LoVo (cell line): ENCODE results near the gene MRPL1.
"Not testable (repeated sequence)": the region's sequence is repeated elsewhere in the genome, so short reads cannot be mapped to it uniquely, and the experiment has no call there.

Experiments used
- DNase-seq: peaks from one replicate; pipeline ENCODE4 v3.0.0-alpha.2; 2016; ENCODE audit warnings: low spot score

The MRPL1 gene

DNA sequence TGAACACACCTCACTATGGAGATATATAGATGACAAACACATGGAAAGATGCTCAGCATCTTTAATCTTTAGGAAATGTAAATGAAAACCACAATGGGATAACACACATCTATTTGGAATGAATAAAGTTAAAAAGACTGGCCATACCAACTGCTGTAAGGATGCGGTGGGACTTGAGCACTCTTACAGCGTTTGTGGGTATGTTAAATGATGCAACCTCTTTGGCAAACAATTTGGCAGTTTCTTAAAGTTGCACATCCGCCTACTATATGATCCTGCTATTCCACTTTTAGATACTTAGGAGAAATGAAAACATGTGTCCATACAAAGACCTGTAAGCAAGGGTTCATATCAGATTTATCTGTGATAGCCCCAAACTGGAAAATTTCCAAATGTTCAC, 50.7 kb downstream of the MRPL1 start:
- no peak for DNase-seq

DNA sequence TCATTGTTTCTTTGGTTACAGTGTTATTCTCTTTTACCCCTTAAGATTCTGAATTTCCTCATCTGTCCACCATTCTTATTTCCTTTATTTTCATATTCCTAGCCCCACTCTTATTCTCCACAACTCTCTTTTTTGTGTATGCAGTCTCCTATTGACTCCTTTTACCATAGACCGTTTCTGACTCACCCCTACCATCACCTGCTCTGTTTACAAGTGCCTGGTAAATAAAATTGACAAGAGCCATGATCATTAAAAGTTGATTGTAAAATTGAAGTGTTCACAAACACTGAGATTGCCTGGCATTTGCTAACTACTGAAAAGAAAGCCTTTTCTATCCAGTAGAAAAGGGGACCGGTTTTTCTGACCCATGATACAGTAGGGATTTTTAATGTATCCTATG, 54.4 kb downstream of the MRPL1 start:
- no peak for DNase-seq

DNA sequence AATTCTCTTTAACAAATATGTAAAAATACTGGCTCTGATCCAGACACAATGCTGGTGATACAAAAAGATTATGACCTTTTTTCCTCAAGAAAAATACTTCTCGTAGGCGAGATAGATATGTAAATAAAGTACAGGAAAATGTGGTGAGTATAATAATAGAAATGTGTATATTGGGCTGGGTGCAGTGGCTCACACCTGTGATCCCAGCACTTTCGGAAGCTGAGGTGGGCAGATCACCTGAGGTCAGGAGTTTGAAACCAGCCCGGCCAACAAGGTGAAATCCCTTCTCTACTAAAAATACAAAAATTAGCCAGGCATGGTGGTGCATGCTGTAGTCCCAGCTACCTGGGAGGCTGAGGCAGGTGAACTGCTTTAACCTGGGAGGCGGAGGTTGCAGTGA, 55.0 kb downstream of the MRPL1 start:
- no peak for DNase-seq

DNA sequence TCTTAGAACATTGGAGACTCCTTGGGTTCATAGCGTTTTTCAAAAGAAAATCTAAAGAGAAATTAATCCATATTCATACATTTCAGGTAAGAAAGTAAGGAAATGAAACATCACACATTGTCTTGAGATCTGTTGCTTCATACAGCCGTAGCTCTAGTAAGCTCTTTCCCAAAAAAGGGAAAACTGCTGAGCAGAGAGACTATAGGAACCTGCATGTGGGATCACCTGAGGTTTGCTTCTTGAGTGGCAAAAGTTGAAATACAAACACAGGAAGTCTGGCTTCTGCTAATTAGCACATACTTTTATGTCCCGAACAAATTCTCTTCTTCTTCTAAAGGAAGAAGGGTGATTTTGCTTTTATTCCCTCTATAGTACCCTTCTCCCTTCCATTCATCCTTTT, 57.7 kb downstream of the MRPL1 start:
- no peak for DNase-seq

DNA sequence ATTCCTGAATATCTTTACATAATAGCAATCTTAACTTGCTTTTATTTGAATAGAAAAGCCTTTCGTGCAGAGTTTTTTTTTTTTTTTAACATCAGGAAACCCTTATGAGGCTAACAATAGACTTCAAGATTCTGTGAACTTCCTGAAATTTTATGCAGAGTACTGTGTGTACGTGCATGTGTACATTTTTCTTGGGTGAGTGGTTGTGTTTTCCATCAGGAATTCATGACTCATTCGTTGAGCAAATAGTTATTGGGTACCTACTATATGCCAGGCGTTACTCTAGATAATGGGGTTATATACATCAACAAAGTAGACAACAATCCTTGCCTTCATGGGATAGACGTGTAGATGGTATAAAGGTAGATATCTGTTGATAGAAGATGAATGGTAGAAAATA, 59.1 kb downstream of the MRPL1 start:
- peak; percentile 73 for DNase-seq

DNA sequence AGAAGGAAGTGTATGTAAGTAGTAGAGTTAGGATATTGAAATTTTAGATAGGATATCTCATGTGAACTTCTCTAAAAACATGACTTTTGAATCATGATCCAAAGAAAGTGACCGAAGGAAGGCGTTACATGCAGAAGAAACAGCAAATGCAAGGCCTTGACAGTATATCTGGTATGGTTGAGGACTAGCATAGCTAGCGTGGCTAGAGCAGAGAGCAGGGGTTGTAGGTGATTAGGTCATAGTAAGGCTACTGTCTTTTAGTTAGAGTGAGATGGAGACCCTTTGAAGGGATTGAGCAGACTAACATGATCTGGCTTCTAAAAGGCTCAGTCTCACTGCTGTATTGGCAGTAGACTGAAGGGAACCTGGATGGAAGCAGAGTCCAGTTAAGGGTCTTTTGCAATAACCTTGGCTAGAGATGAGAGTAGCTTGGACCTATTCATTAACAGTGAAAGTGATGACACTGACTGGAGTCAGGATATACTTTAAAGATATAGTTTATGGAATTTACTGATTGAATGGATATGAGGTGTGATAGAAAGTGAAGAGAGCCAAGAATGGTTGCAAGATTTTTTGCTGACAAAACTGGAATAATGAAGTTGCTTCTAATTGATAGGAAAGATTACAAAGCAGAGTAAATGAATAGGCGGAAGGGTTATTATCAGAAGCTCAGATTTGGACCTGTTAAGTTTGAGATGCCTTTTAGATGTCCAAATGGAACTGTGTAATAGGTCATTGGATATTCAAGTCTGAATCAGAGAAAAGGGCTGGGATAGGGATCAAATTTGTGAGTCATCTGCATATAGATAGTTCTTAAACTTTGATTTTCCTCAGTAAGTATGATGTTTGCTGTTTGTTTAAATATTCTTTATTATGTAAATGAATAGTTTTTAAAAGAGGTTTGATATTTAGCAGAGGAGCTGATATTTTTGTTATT, 59.8 kb downstream of the MRPL1 start:
- no peak for DNase-seq

DNA sequence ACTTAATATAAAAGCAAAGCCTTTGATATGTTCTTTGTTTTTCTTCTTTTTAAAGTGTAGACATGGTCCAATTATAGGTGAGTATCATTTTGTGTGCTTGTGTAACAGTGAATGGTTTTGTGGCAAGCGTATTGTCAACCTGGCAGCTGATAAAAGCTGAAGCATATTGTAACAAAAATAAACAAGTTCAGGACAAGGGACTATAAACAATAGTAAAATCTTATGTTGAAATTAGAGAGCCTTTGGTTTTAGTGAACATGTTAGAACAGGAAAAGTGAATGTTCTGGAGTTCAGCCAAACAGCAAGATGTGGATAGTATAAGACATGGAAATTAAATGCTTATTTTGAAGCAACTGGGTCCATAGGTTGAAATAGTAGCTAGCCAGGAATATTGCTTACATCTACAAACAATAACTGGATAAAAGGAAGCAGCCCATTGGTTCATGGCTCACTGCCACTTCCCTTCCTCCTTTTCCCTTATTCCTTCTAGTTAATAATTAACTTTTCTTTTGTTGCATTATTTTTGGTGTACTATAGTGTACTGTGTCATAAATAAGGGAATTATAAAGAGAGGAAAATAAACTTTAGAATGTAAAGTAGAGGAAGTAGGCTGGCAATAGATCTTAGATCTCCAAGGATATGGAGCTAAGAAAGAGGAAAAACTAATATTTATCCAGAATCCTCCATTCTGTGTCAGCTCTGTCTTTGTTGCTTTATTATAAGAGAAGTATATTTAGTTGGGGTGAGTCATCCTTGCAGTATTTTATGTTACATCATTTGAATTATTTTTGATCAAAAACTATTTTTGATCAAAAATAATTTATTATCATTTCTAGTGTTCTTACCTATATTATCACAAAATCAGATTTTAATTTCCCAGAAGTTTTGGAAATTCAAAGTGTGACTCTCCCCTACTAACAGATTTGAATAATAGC, 65.6 kb downstream of the MRPL1 start:
- peak; percentile 61 for DNase-seq

DNA sequence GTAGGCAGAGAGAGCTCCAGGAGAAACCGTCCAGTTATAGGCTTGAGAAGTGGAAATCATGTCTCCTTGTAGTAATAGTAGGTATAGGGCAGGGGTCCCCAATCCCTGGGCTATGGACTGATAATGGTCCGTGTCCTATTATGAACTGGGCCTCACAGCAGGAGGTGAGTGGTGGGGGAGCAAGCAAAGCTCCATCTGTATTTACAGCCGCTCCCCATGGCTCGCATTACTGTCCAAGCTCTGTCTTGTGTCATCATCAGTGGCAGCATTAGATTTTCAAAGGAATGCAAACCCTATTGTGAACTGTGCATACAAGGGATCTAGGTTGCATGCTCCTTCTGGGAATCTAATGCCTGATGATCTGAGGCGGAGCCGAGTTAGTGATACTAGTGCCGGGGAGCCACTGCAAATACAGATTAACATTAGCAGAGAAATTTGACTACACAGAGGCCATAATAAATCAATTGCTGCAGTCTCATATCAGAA, 67.6 kb downstream of the MRPL1 start:
- no peak for DNase-seq

DNA sequence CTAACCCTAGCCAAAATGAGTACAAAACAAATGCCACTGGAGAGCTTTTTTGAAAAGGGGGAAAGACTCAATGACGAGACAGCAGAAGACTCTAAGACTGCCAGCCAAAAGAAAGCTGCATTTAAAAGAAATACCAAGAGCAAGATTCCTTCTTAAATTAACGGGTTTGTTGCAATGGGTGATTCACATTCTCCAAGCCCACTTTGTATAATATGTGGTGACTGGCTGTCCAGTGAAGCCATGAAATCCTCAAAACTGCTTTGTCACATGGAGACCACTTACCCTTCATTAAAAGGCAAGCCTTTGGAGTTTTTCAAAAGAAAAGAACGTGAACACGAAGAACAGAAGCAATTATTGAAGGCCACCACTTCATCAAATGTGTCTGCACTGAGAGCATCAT, 68.2 kb downstream of the MRPL1 start:
- no peak for DNase-seq

DNA sequence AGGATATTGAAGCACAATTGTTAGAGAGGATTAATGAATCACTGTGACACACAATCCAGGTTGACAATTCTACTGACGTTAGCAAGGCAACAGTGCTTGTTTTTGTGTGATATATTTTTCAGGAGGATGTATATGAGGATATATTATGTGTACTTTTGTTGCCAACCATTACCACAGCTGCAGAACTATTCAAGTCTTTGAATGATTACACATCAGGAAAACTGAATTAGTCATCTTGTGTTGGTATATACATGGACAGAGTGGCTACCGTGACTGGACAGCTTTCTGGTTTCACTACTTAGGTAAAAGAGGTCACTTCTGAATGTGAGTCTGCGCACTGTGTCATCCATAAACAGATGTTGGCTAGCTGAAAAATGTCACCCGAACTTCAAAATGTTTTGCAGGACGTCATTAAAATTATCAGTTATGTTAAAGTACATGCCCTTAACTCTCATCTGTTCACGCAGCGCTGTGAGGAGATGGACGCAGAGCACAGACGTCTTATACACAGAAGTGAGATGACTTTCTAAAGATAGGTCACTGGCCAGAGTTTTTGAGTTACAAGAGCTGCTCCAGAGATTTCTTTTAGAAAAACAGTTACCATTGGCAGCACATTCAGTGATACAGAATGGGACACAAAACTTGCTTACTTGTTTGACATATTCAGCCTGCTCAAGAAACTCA, 69.0 kb downstream of the MRPL1 start:
- DNase-seq, result no peak

DNA sequence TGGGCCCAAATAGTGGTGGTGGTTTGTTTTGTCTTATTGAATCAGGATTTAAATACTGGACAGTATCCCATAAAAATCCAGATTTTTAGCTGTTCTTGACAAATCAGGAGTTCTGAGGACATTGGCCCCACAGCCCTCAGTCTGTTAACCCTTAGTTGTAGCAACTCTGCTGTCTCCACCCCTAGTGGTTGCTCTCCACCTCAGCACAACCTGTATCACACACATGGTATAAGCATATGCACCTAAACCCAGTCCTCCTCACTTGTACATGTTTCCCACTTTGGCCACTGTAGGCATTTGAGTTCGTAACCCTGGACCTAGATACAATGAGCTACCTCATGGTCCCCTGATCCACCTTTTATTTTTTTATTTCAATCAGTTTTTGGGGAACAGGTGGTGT, 75.9 kb downstream of the MRPL1 start:
- DNase-seq, result no peak

DNA sequence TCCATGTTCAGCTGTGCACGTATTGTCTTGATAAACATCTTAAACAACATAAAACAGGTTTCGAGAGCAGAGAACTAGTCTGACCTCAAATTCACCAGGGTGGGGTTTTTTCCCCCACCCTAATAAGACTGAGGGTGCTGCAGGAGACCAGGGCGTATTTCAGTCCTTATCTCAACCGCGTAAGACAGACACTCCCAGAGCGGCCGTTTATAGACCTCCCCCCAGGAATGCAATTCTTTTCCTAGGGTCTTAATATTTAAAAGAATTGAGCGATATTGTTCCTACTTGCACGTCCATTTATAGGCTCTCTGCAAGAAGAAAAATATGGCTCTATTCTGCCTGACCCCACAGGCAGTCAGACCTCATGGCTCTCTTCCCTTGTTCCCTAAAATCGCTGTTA, 83.3 kb downstream of the MRPL1 start:
- DNase-seq, result not testable (repeated sequence)

DNA sequence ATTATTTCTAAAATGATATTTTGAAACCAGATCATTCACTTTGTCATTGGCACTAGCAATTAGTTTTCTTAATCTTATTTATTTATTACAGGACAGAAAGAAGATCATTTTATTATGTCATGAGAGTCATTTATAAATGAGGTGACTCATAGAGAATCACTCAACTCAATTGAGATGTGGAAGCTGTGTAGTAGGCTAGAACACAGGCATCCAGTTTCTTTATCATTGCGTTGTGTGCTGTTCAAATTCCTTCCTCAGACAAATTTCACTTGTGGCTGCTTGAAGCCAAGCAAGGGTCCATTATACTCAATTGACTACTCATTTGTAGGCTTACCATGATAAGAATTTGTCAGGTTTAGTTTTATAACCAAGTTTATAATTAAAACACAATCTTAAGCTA, 87.6 kb downstream of the MRPL1 start:
- DNase-seq, result no peak

DNA sequence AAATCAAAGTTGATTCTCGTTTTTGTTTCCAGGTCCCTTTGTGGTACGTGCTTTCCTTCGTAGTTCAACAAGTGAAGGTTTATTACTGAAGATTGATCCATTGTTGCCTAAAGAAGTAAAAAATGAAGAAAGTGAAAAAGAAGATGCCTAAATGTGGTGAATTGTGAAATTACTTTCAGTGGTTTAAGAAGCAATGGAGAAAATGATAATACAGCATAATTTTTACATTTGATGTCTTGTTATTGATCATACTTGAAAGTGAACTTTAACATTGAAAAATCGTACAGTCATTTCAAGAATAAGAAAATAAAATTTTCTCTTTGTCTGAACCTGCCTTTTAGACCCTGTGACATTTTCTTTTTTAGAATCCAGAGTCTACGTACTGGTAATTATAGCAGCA, 89.8 kb downstream of the MRPL1 start:
- DNase-seq, result no peak

DNA sequence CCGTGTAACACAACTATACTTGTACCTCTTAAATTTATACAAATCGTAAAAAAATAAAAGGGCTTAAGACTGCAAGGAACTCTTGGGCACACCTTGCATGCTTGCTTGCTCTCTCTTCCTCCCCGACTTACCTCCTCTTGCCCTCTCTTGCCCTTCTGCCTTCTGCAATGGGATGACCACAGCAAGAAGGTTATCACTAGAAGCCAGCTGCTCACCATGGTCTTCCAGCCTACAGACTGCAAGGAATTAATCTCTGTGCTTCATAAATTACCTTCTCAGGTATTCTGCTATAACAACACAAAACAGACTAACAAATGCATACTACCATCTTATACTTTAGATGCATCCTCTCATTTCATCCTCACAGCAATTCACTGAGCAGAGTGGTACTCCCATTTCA, 92.1 kb downstream of the MRPL1 start:
- DNase-seq, result no peak

DNA sequence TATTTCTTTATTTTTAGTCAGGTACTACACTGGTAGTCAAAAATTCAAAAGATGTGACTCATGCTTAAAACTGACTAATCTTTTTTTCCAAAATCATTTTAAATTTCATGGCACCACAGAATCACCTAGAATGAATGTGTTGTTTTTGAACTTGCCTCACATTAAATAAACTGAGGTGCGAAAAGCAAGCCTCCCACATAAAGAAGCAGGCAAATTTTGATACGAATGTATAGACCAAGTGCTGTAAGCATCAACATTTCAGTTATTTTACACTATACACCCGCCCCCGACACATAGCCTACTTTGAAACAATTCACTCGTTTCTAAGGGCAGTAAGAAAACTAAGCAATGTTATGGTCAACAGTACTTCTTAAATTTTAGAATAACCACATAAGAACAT, 94.3 kb downstream of the MRPL1 start:
- no peak for DNase-seq

DNA sequence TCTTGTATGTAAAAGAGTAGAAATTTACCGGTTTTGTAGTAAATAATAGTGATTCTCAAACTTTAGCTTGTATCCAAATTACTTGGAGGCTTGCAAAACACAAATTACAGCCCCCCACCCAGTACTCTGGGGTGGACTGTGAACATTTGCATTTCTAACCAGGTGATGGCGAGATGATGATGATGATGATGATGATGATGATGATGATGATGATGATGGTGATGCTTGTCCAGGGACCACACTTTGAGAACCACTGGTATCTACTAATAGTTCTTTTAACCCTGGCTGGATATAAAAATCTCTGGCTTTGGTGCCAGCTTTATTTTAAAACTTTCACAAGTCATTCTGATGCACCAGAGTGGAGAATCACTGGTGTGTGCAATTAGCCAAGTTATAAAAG, 96.3 kb downstream of the MRPL1 start:
- DNase-seq, result no peak

DNA sequence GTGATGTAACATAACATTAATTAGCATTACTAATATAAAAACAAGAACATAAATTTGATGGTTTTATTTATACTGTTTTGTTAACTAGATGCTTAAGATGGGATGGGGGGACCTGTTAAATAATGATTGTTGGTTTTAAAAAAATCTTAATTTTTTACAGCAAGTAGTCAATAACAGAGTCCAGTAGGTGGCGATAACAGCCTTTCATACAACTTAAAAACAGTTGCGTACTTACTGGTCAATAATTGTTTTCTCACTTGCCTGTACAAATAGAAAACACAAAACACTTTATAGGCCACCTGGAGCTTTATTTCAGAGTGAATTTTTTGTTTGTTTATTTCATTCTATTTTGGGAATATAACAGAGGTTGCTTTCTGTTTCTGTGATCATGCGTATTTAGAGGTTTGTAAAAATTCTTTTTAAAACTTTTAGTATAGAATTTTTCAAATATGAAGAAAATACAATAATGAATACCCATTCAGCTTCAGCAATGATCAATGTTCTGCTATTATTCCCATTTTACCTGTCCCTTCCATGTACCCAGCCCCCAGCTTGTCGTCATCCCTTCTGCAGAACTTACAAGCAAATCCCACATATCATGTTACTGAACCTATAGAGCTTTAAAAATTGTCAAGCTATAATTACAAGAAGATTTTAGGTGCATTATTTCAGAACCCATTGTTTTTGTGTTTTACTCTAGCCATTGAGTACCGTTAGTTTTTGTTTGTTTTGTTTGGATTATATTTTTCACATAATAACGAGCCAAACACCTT, 97.1 kb downstream of the MRPL1 start:
- peak; percentile 45 for DNase-seq

DNA sequence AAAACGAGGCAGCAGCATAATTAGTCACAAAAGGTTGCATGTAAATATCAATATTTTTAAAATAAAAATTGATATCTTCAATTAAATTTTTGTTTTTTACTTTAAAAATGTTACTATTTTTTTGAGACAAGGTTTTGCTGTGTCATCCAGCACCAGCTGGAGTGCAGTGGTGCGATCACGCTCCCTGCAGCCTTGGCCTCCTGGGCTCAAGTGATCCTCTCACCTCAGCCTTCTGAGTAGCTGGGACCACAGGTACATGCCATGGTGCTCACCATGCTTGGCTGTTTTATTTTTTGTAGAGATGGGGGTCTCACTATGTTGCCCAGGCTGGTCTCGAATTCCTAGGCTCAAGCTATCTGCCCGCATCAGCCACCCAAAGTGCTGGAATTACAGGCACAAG, 97.7 kb downstream of the MRPL1 start:
- no peak for DNase-seq

DNA sequence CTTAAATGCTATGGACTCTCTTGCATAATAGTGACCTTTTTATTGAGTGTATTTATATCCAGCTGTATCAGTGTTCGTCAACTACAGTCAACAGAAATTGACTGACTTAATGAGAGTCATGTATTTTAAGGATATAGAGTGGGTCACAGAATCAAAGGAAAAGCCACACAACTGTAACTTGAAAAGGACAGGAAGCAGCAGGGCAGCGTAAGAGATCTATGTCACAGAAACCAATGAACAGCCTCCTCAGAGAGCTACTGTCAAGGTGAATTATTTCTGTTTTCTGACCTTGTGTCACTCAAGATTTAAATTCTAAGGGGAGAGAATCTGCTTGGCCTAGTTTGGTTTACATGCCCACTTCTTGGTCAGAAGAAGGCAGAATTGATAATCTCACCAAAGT, 100.4 kb downstream of the MRPL1 start:
- DNase-seq, result no peak

DNA sequence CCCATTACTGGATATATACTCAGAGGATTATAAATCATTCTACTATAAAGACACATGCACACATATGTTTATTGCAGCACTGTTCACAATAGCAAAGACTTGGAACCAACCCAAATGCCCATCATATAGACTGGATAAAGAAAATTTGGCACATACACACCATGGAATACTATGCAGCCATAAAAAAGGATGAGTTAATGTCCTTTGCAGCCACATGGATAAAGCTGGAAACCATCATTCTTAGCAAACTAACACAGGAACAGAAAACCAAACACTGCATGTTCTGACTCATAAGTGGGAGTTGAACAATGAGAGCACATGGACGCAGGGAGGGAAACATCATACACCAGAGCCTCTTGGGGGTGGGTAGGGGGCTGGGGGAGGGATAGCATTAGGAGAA, 111.0 kb downstream of the MRPL1 start:
- DNase-seq, result not testable (repeated sequence)
